K562 (cell line): ENCODE results near the gene USB1.

ENCODE experiments used
- ARNT ChIP-seq, 2 experiments: fragments of 450-650 bp; IDR thresholded peaks; 2 replicates each; pipeline ENCODE4 v1.6.1; 2016; ENCODE audit warnings: mild to moderate bottlenecking in 1 of 2
- FOXJ2 ChIP-seq: fragments of 200-800 bp; sonication (Bioruptor generic); IDR thresholded peaks from 2 replicates; pipeline ENCODE4 v1.6.1; 2016; ENCODE audit warnings: missing genetic modification characterization, missing compliant biosample characterization
- FOXK2 ChIP-seq, 2 experiments: fragments of 450-650 bp; IDR thresholded peaks in 1 of 2; conservative IDR thresholded peaks in 1 of 2; 2 replicates each; pipeline ENCODE4 v1.6.1; 2016; ENCODE audit warnings: low read depth in 2 of 2, mild to moderate bottlenecking in 1 of 2
- GABPA ChIP-seq: fragments of 200-800 bp; sonication (Bioruptor generic); conservative IDR thresholded peaks from 2 replicates; pipeline ENCODE4 v1.6.1; 2016; ENCODE audit warnings: low read depth, missing genetic modification characterization, missing compliant biosample characterization
- HLTF ChIP-seq: fragments of 450-650 bp; IDR thresholded peaks from 2 replicates; pipeline ENCODE4 v1.6.1; 2016
- HNRNPLL ChIP-seq: fragments of 200-400 bp; formaldehyde crosslinking; IDR thresholded peaks from 2 replicates; pipeline ENCODE4 v1.6.1; 2017; ENCODE audit warnings: low read length, low read depth, mild to moderate bottlenecking; ENCODE audit not compliant: poor library complexity, severe bottlenecking
- NCOA1 ChIP-seq: fragments of 450-650 bp; IDR thresholded peaks from 2 replicates; pipeline ENCODE4 v1.6.1; 2016; ENCODE audit warnings: low read depth
- RFX1 ChIP-seq: fragments of 450-650 bp; IDR thresholded peaks from 2 replicates; pipeline ENCODE4 v1.6.1; 2016; ENCODE audit warnings: mild to moderate bottlenecking, moderate library complexity
- RFX5 ChIP-seq: IDR thresholded peaks from 2 replicates; pipeline ENCODE4 v1.6.1; 2011; ENCODE audit warnings: low read depth, mild to moderate bottlenecking, improper control_type of control experiment, low read length
- SMC3 ChIP-seq: conservative IDR thresholded peaks from 2 replicates; pipeline ENCODE4 v1.6.1; 2011; ENCODE audit warnings: low read depth, low read length, improper control_type of control experiment; ENCODE audit not compliant: insufficient read depth
- SP1 ChIP-seq: sonication (generic); formaldehyde crosslinking; IDR thresholded peaks from 2 replicates; pipeline ENCODE4 v1.8.1; 2022; ENCODE audit warnings: mild to moderate bottlenecking, missing genetic modification reagents
- ZNF280B ChIP-seq: fragments of 250-450 bp; sonication (Bioruptor Pico); IDR thresholded peaks from 2 replicates; pipeline ENCODE4 v1.5.1; 2021; ENCODE audit warnings: mild to moderate bottlenecking
- TF ChIP-seq, protein P1 (sequence below): IDR thresholded peaks from 3 replicates; pipeline ENCODE4 v1.6.1; 2011; ENCODE audit warnings: borderline replicate concordance, mild to moderate bottlenecking; ENCODE audit not compliant: insufficient read length, insufficient read depth
- TF ChIP-seq, protein P2 (sequence below), 3 experiments: IDR thresholded peaks in 2 of 3; conservative IDR thresholded peaks in 1 of 3; 2 replicates each; pipeline ENCODE4 v1.5.1; 2011 to 2012; ENCODE audit warnings: low read length in 3 of 3, mild to moderate bottlenecking in 3 of 3, control low read depth in 2 of 3, improper control_type of control experiment in 1 of 3, inconsistent platforms in 1 of 3, low read depth in 1 of 3, mixed read lengths in 1 of 3, moderate library complexity in 1 of 3; ENCODE audit not compliant: insufficient read depth in 2 of 3

DNA sequence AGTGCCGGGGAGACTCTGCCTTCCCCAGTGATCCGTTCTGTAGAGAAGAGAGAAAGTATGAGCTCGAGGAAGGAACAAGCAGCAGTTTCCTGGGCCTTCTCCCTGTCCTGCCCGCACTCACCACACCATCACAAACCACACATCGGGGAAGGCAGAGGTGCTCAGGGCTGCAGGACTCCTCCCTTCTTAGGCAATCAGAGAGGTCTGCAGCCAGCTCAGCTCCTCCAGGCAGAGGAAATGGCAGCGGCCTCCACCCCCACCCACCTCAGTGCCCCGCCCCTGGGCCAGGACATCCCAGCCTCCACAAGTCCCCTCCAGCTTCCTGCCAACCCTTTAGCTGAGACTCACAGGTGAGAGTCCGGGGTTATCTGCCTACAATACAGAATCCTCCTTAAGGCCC is 2.7 kb upstream of the USB1 start:
- TF ChIP-seq NCOA1 (no peak), HNRNPLL (no peak), GABPA (tag) (no peak), SMC3 (no peak), SP1 (CRISPR knock-in tag) (no peak), RFX5 (no peak), ARNT (IDR thresholded peaks at IDR 0.05) (no peak), FOXK2 (conservative IDR thresholded peaks at IDR 0.05 in 1 of 2, IDR thresholded peaks at IDR 0.05 in 1 of 2; ENCODE audit: low read depth in 2 of 2) (no peak), FOXJ2 (tag) (no peak), ZNF280B (no peak), HLTF (no peak), RFX1 (no peak)
- TF ChIP-seq, protein P1, sequence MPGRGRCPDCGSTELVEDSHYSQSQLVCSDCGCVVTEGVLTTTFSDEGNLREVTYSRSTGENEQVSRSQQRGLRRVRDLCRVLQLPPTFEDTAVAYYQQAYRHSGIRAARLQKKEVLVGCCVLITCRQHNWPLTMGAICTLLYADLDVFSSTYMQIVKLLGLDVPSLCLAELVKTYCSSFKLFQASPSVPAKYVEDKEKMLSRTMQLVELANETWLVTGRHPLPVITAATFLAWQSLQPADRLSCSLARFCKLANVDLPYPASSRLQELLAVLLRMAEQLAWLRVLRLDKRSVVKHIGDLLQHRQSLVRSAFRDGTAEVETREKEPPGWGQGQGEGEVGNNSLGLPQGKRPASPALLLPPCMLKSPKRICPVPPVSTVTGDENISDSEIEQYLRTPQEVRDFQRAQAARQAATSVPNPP, result no peak
- TF ChIP-seq, protein P2, sequence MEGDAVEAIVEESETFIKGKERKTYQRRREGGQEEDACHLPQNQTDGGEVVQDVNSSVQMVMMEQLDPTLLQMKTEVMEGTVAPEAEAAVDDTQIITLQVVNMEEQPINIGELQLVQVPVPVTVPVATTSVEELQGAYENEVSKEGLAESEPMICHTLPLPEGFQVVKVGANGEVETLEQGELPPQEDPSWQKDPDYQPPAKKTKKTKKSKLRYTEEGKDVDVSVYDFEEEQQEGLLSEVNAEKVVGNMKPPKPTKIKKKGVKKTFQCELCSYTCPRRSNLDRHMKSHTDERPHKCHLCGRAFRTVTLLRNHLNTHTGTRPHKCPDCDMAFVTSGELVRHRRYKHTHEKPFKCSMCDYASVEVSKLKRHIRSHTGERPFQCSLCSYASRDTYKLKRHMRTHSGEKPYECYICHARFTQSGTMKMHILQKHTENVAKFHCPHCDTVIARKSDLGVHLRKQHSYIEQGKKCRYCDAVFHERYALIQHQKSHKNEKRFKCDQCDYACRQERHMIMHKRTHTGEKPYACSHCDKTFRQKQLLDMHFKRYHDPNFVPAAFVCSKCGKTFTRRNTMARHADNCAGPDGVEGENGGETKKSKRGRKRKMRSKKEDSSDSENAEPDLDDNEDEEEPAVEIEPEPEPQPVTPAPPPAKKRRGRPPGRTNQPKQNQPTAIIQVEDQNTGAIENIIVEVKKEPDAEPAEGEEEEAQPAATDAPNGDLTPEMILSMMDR (IDR thresholded peaks at IDR 0.05 in 2 of 3, conservative IDR thresholded peaks at IDR 0.05 in 1 of 3; ENCODE audit: insufficient read depth in 2 of 3, low read depth in 1 of 3, low read length in 3 of 3), result no peak
